Aorta (tissue), 5 donors: Measurements from ENCODE around the gene PGM2L1. TPM values are rescaled to one million over a fixed set of nuclear protein-coding genes. Genes with fewer than 3 reads are reported as not detected.
"Not testable (repeated sequence)": the region's sequence is repeated elsewhere in the genome, so short reads cannot be mapped to it uniquely, and the experiment has no call there.

ENCODE experiments used
- ATAC-seq: fragments of 200-7000 bp; cut with Tn5 transposase; one replicate; pipeline ENCODE4 v1.9.1; 2022; ENCODE audit warnings: moderate library complexity; ENCODE audit not compliant: low FRiP score
- DNase-seq, 2 donors: peaks; one replicate each; pipeline ENCODE4 v3.0.0-alpha.2; 2020
- H3K27ac ChIP-seq, 2 donors: one replicate each; pipeline ENCODE4 v1.5.1; 2013; ENCODE audit warnings: low read length in 2 of 2, mild to moderate bottlenecking in 2 of 2, moderate library complexity in 2 of 2, control low read depth in 1 of 2, inconsistent platforms in 1 of 2, low read depth in 1 of 2
- H3K27me3 ChIP-seq, 2 donors: one replicate each; pipeline ENCODE4 v1.6.1; 2013; ENCODE audit warnings: control low read depth in 1 of 2, low read length in 1 of 2, mild to moderate bottlenecking in 1 of 2, moderate library complexity in 1 of 2; ENCODE audit not compliant: insufficient read depth in 2 of 2, control insufficient read depth in 1 of 2
- H3K36me3 ChIP-seq, 2 donors: one replicate each; pipeline ENCODE4 v1.6.1; 2013; ENCODE audit warnings: control low read depth in 1 of 2, low read length in 1 of 2, mild to moderate bottlenecking in 1 of 2; ENCODE audit not compliant: insufficient read depth in 2 of 2, control insufficient read depth in 1 of 2
- H3K4me1 ChIP-seq, 2 donors: one replicate each; pipeline ENCODE4 v1.6.1; 2013; ENCODE audit warnings: low read length in 2 of 2, control low read depth in 1 of 2, mild to moderate bottlenecking in 1 of 2, moderate library complexity in 1 of 2; ENCODE audit not compliant: insufficient read depth in 2 of 2, control insufficient read depth in 1 of 2
- H3K4me3 ChIP-seq, 2 donors: one replicate each; pipeline ENCODE4 v1.5.1; 2013; ENCODE audit warnings: low read length in 2 of 2, control low read depth in 1 of 2, mild to moderate bottlenecking in 1 of 2
- H3K9me3 ChIP-seq: one replicate; pipeline ENCODE4 v1.6.1; 2013; ENCODE audit warnings: mild to moderate bottlenecking, low read length; ENCODE audit not compliant: control insufficient read depth
- WGBS, 2 donors: extraction: QIAGEN DNeasy Blood & Tissue Kit; methylation state at CpG; one replicate each; pipeline ENCODE4 v1.1.7; 2013; 5-methylcytosine and 5-hydroxymethylcytosine counted together
- intact Hi-C, 2 donors: fragments of 100-400 bp; cut with DNase I; formaldehyde crosslinking; loops; one replicate each; pipeline versions ENCODE4 v1.14.2 to v1.15.0; 2022
- polyA plus RNA-seq, 2 donors: library from polyadenylated mRNA; stranded (reverse); fragments of 200-250 nt; gene quantifications; one replicate each; pipeline ENCODE4 v1.2.3, GENCODE V29; 2013
- total RNA-seq, 2 donors: library from RNA; stranded (reverse); fragmentation: NEBNext Ultra II Directional; extraction: Animal tissue kit (Norgen Biotek cat#: 25700); gene quantifications; one replicate each; pipeline ENCODE4 v1.2.1, GENCODE V29; 2021
- donor health status: healthy with polysubstance abuse.
- donor health status: Bipolar disorder and iron deficiency.
- donor health status: DM: no; HTN: no; CAD: no.
- donor health status: DM: no; HTN: no; CAD: no.
- donor health status: DM: yes; HTN: yes; CAD: no.

PGM2L1 gene
- total and polyA plus RNA-seq, 4 donors, result 2.9 to 18.8 (median 10.6) TPM

GRCh38 chr11:74339619-74340018, 58.6 kb downstream of the PGM2L1 start:
- no peak overlapping the region for H3K4me3 ChIP-seq
- ATAC-seq (no peak), DNase-seq (no peak)
- H3K4me1 ChIP-seq, result no peaks in the 10 kb centered on the region
- no peaks in the 10 kb centered on the region for H3K27me3 ChIP-seq
- no peaks in the 10 kb centered on the region for H3K9me3 ChIP-seq
- no peak overlapping the region for H3K27ac ChIP-seq
- intact Hi-C loops, result no loop called here
- H3K36me3 ChIP-seq, result peaks cover 5 to 8% of the 10 kb centered on the region in 2 donors

GRCh38 chr11:74338963-74339362, 59.3 kb downstream of the PGM2L1 start:
- no peaks in the 10 kb centered on the region for H3K9me3 ChIP-seq
- no peak overlapping the region for H3K4me3 ChIP-seq
- intact Hi-C loops, result no loop called here
- 65 to 70% methylated on average over 6 of the region's 6 CpGs for WGBS, 2 donors
- ATAC-seq, result no peak
- no peak for DNase-seq
- H3K36me3 ChIP-seq, result peaks cover 5 to 8% of the 10 kb centered on the region in 2 donors
- H3K27ac ChIP-seq, result no peak overlapping the region
- H3K27me3 ChIP-seq, result no peaks in the 10 kb centered on the region
- H3K4me1 ChIP-seq, result no peaks in the 10 kb centered on the region

GRCh38 chr11:74333193-74333592, 65.0 kb downstream of the PGM2L1 start:
- WGBS, 2 donors, result 97% methylated on average over 1 of the region's 1 CpG
- no peak overlapping the region for H3K27ac ChIP-seq

GRCh38 chr11:74332291-74332690, 65.9 kb downstream of the PGM2L1 start:
- intact Hi-C loops, result no loop called here
- ATAC-seq, result no peak
- Histone ChIP-seq H3K27me3 (no peaks in the 10 kb centered on the region), H3K27ac (no peak overlapping the region), H3K36me3 (peaks cover 1 to 2% of the 10 kb centered on the region in 2 donors), H3K4me3 (no peak overlapping the region), H3K9me3 (no peaks in the 10 kb centered on the region), H3K4me1 (peaks cover 0 to 2% of the 10 kb centered on the region in 2 donors)
- DNase-seq, result no peak
- 98 to 100% methylated on average over 1 of the region's 1 CpG for WGBS, 2 donors

More at GRCh38 chr11:74333193-74333592, 65.0 kb downstream of the PGM2L1 start:
- Histone ChIP-seq H3K36me3 (peaks cover 1 to 2% of the 10 kb centered on the region in 2 donors), H3K27me3 (no peaks in the 10 kb centered on the region), H3K4me3 (no peak overlapping the region), H3K9me3 (no peaks in the 10 kb centered on the region), H3K4me1 (peaks cover 0 to 2% of the 10 kb centered on the region in 2 donors)
- ATAC-seq (no peak), DNase-seq (no peak)
- intact Hi-C loops, result no loop called here

- H3K4me3 ChIP-seq, H3K36me3 ChIP-seq, intact Hi-C loops, DNase-seq, H3K27me3 ChIP-seq, ATAC-seq, H3K27ac ChIP-seq, H3K9me3 ChIP-seq: not testable (repeated sequence)
- WGBS, 2 donors, result 3 to 8% methylated on average over 3 to 6 of the region's 6 CpGs
- H3K4me1 ChIP-seq, result peaks cover 2 to 14% of the 10 kb centered on the region in 2 donors
Observed at GRCh38 chr11:74331000-74331399, 67.2 kb downstream of the PGM2L1 start.

- DNase-seq, result no peak
- intact Hi-C loops, result no loop called here
- no peak for ATAC-seq
- Histone ChIP-seq H3K27ac (no peak overlapping the region), H3K4me3 (no peak overlapping the region), H3K9me3 (no peaks in the 10 kb centered on the region), H3K4me1 (peaks cover 3 to 14% of the 10 kb centered on the region in 2 donors), H3K36me3 (no peaks in the 10 kb centered on the region), H3K27me3 (no peaks in the 10 kb centered on the region)
Observed at GRCh38 chr11:74330075-74330858, 68.0 kb downstream of the PGM2L1 start.

- Histone ChIP-seq H3K27ac (no peak overlapping the region), H3K4me1 (peaks cover 3 to 14% of the 10 kb centered on the region in 2 donors), H3K36me3 (no peaks in the 10 kb centered on the region), H3K9me3 (no peaks in the 10 kb centered on the region), H3K4me3 (no peak overlapping the region), H3K27me3 (no peaks in the 10 kb centered on the region)
- no peak for DNase-seq
- 94 to 97% methylated on average over 1 of the region's 1 CpG for WGBS, 2 donors
- intact Hi-C loops, result loop anchor here in 1 of 2 donors (10.0 kb wide), 1 partner anchor 72 kb away; no protein-coding TSS in a partner anchor
- ATAC-seq, result no peak
Observed at GRCh38 chr11:74327076-74327475, 71.2 kb downstream of the PGM2L1 start.

GRCh38 chr11:74326665-74327064, 71.6 kb downstream of the PGM2L1 start:
- peaks cover 3 to 14% of the 10 kb centered on the region in 2 donors for H3K4me1 ChIP-seq
- WGBS, 2 donors, result 40 to 51% methylated on average over 5 of the region's 5 CpGs
- ATAC-seq (no peak), DNase-seq (no peak)
- H3K27ac ChIP-seq, result no peak overlapping the region
- intact Hi-C loops, result loop anchor here in 1 of 2 donors (10.0 kb wide), 1 partner anchor 72 kb away; no protein-coding TSS in a partner anchor
- H3K27me3 ChIP-seq, result no peaks in the 10 kb centered on the region
- no peaks in the 10 kb centered on the region for H3K9me3 ChIP-seq
- no peaks in the 10 kb centered on the region for H3K36me3 ChIP-seq
- no peak overlapping the region for H3K4me3 ChIP-seq
